GM18517 (cell line): ENCODE results near the gene GNAL.

Source experiments
- ATAC-seq: cut with Tn5 transposase; IDR thresholded peaks from one replicate; pipeline ENCODE4 v1.9.1; 2021; ENCODE audit warnings: mild to moderate bottlenecking, moderate library complexity; ENCODE audit not compliant: unreplicated experiment

The GNAL gene

GRCh38 chr18:11802158-11802557 is 113.1 kb downstream of the GNAL start:
- ATAC-seq, result no peak

DNA sequence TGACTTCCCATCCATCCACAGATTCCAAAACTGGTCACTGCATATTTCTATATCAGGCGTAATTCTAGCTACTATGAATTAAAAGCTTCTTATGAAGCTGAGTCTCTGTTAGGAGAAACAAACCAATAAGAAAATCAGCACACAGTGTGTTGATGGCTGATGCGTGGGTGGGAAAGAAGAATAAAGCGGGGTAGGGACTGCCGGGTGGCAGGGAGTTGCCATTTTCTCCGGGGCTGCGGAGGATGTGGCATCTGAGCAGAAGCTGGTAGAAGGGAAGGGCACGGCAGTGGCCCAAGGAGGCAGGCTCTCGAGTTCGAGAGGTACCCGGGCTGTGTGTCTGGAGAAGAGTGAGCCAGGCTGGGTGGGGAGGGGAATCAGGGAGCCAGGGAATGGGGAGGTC is 113.5 kb downstream of the GNAL start:
- no peak for ATAC-seq

GRCh38 chr18:11807233-11807632 is 118.2 kb downstream of the GNAL start:
- ATAC-seq, result no peak

- no peak for ATAC-seq
Measured at GRCh38 chr18:11808001-11808855, 119.2 kb downstream of the GNAL start.

DNA sequence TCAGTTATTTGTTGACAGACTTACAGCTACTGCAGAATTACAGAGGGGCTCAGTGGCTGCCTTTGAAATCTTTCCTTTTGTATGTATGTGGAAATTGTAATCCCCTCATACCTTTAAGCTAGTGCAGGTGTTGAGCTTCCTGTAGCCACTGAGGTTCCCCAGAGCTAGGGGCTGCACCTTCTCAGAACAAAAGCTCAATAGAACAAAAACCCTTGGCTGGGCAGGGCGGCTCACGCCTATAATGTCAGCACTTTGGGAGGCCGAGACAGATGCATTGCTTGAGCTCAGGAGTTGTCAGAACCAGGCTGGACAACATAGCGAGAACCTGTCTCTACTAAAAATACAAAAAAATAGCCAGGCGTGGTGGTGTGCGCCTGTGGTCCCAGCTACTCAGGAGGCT is 120.8 kb downstream of the GNAL start:
- ATAC-seq, result no peak

GRCh38 chr18:11810379-11810778 is 121.3 kb downstream of the GNAL start:
- ATAC-seq, result no peak

GRCh38 chr18:11811009-11811408 is 121.9 kb downstream of the GNAL start:
- ATAC-seq, result no peak

GRCh38 chr18:11817229-11817628 is 128.2 kb downstream of the GNAL start:
- no peak for ATAC-seq

- ATAC-seq, result no peak
Measured at GRCh38 chr18:11818486-11819203, 129.6 kb downstream of the GNAL start.

DNA sequence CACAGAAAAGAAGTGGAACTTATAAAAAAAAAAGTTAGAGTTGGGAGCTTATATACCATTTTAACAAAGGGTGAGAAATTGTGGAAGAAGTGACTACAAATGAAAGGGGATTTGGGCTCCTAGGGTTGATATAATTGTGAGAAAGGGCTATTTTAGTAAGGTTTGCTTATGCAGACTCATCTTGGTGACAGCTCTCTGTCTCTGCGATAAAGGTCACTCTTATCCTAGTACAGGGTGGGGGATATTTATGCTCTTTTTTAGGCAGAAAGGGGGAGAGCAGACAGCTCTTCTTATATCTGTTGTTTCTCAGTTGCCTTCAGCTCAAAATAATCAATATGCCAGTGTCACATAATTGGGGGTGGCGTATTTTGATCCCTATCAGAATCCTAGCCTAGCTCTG is 130.9 kb downstream of the GNAL start:
- no peak for ATAC-seq

- no peak for ATAC-seq
Measured at GRCh38 chr18:11820697-11821096, 131.6 kb downstream of the GNAL start.

DNA sequence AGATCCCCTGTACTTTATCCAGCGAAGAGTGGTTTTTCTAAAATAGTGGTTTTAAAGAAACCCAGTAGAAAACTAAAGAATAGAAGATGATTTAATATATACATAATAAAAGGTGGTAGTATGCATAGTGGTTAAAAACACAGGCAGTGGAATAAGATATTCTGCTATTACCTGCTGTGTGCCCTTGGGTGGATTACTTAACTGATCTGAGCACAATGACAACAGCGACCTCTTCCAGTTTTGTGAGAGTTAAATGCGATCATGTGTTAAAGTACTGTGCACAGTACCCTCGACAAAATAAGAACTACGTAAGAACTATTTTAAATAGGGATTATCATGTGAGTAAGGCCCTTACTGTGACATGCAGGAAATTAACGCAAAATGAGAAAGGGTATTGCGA is 132.1 kb downstream of the GNAL start:
- ATAC-seq, result no peak

GRCh38 chr18:11821643-11822237 is 132.7 kb downstream of the GNAL start:
- ATAC-seq, result no peak

GRCh38 chr18:11823545-11823944 is 134.5 kb downstream of the GNAL start:
- no peak for ATAC-seq

DNA sequence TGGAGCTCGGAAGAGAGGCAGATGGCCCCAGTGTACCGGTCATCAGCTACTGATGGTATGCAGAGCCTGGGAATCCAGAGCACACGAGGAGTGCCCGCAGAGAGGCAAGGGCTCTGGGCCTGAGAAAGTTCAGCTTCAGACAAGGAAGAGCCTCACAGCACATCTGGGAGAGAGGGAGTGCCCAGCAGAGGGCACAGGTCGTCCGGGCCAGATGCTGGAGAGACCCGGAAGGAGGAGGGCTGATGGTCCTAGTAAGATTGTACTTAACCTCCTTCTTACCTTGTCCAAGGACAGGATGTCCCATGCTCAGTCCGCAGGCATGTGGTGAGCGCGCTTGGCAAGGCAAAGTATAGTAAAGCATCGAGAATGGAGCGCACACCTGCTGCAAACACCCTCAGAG is 137.8 kb downstream of the GNAL start:
- no peak for ATAC-seq

DNA sequence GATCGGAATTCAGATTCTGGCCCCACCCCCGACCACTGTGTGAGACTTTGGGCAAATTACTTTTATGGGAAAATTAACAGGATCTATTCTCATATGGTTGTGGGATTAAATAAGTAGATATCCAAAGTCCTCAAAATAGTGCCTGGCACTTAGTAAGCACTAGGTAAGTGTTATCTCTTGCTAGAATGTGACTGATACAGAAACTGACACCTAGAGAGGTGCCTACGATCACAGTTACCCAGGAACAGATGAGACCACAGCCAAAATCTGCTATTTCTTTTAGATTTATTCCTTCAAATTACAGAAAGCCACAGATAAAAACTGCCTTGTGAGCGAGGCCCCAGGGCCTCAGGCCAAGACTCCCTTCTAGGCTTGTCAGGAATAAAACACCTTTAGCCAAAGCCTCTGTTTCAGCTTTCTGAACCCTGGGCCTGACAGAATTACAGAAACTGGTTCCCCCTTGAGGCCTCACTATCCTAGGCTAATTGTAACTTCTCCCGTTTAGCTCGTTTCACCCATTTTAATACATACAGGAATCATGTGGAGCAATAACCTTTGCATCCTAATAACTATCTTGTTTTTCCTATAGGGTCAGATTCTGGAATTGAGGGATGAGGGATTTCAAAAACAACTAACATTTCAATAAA is 139.8 kb downstream of the GNAL start:
- ATAC-seq, result no peak

- ATAC-seq, result no peak
Measured at GRCh38 chr18:11830585-11830984, 141.5 kb downstream of the GNAL start.

DNA sequence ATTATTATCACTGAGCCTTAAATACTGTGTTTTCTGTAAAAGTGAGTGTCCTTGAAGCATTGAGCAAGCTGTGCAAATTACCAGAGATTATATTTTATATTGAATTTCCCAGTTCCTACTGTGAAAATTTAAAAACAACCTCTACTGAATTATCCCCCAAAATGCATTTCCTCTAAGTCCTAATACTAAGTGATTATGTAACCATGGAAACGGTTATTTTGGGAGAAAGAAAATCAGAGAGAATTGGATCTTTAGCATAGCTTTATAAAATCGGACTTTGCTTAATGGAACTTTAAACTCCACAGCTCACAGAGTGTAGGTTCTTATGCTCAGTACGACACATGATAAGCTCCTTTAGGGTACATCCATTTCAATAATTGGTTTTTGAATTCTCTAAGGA is 142.9 kb downstream of the GNAL start:
- no peak for ATAC-seq

DNA sequence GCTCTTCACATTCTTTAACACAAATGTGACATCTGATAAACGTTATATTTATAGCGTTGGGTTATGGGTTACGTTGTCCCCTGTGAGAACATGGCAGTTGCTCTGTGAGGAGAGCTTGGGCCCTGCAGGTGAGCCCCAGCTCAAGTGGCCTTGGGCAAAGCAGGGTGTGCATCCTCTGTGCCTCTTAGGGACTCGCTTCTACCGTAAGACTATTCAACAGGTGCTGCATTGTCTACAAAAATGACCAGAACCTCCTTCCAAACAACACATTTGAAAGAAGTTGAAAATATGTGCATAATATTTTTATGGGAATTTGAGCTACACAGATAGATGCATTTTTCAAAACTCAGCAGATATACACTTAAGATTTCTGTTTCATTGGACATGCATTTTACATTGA is 145.7 kb downstream of the GNAL start:
- no peak for ATAC-seq

GRCh38 chr18:11839556-11839955 is 150.5 kb downstream of the GNAL start:
- ATAC-seq, result no peak

GRCh38 chr18:11840493-11840892 is 151.4 kb downstream of the GNAL start:
- no peak for ATAC-seq
